ENCODE measurements around the gene ST6GALNAC3.

The ST6GALNAC3 gene

DNA sequence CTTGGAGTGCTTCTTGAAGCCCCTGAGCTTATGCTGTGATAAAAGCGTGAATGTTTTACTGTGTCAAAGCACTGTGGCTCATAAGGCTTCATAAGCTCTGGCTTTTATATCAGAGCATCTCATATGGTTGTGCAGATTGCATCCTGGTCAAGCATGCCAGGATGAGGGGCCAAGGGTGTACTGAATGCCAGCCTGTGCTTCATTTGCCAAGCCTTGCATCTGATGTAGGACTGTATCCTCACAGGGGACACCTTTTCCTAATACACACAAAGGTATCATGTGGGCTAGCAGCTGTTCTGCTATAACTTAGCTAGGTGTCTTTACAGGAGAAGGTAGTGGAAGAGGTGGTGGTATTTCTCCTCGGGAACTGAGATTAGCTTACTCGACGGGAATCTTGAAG lies 134.7 kb downstream of the ST6GALNAC3 start:
- no peaks in the 10 kb centered on the region for H3K4me1 ChIP-seq (ENCODE audit: low read length)
- no peak overlapping the region for H3K9ac ChIP-seq (ENCODE audit: low read length)
- no peak overlapping the region for H3K4me2 ChIP-seq (ENCODE audit: low read depth, low read length)
- no peaks in the 10 kb centered on the region for H3K27me3 ChIP-seq (replicated peaks; ENCODE audit: insufficient read depth, low read length)
- no peak overlapping the region for H3K4me3 ChIP-seq (ENCODE audit: low read length)
- H3F3A ChIP-seq (ENCODE audit: insufficient read depth, low read length): no peaks in the 10 kb centered on the region
- no peaks in the 10 kb centered on the region for H3K9me2 ChIP-seq (replicated peaks; ENCODE audit: insufficient read depth, low read length)
- DNase-seq: no peak
- TF ChIP-seq CTCF (IDR thresholded peaks at IDR 0.05; ENCODE audit: low read length) (no peak), EZH2phosphoT487 (IDR thresholded peaks at IDR 0.05; ENCODE audit: low read length) (no peak), EZH2 (optimal IDR thresholded peaks at IDR 0.05; ENCODE audit: low read depth, low read length) (no peak)
- no peaks in the 10 kb centered on the region for H3K9me3 ChIP-seq (replicated peaks; ENCODE audit: insufficient read depth, low read length)
- no peaks in the 10 kb centered on the region for H3K79me2 ChIP-seq (ENCODE audit: low read length)
- H4K20me1 ChIP-seq (ENCODE audit: insufficient read depth, low read length): no peaks in the 10 kb centered on the region
- no peak overlapping the region for H3K27ac ChIP-seq (ENCODE audit: low read length)
- no peak overlapping the region for H2AFZ ChIP-seq (ENCODE audit: low read length)
- no peaks in the 10 kb centered on the region for H3K36me3 ChIP-seq (replicated peaks; ENCODE audit: insufficient read depth, low read length)

GRCh38 chr1:76209648-76210047 lies 135.1 kb downstream of the ST6GALNAC3 start:
- Histone ChIP-seq H3K9me2 (replicated peaks; ENCODE audit: insufficient read depth, low read length) (no peaks in the 10 kb centered on the region), H3K4me2 (ENCODE audit: low read depth, low read length) (no peak overlapping the region), H3F3A (ENCODE audit: insufficient read depth, low read length) (no peaks in the 10 kb centered on the region), H3K9ac (ENCODE audit: low read length) (no peak overlapping the region), H3K9me3 (replicated peaks; ENCODE audit: insufficient read depth, low read length) (no peaks in the 10 kb centered on the region), H3K27me3 (replicated peaks; ENCODE audit: insufficient read depth, low read length) (no peaks in the 10 kb centered on the region), H2AFZ (ENCODE audit: low read length) (no peak overlapping the region), H3K4me3 (ENCODE audit: low read length) (no peak overlapping the region), H3K79me2 (ENCODE audit: low read length) (no peaks in the 10 kb centered on the region), H3K36me3 (replicated peaks; ENCODE audit: insufficient read depth, low read length) (no peaks in the 10 kb centered on the region), H3K4me1 (ENCODE audit: low read length) (no peaks in the 10 kb centered on the region), H4K20me1 (ENCODE audit: insufficient read depth, low read length) (no peaks in the 10 kb centered on the region), H3K27ac (ENCODE audit: low read length) (no peak overlapping the region)
- TF ChIP-seq EZH2 (optimal IDR thresholded peaks at IDR 0.05; ENCODE audit: low read depth, low read length) (no peak), EZH2phosphoT487 (IDR thresholded peaks at IDR 0.05; ENCODE audit: low read length) (no peak), CTCF (IDR thresholded peaks at IDR 0.05; ENCODE audit: low read length) (no peak)
- DNase-seq: no peak

GRCh38 chr1:76210160-76210559 lies 135.6 kb downstream of the ST6GALNAC3 start:
- no peaks in the 10 kb centered on the region for H3K4me1 ChIP-seq (ENCODE audit: low read length)
- no peak overlapping the region for H2AFZ ChIP-seq (ENCODE audit: low read length)
- TF ChIP-seq EZH2phosphoT487 (IDR thresholded peaks at IDR 0.05; ENCODE audit: low read length): no peak
- no peak for TF ChIP-seq CTCF (IDR thresholded peaks at IDR 0.05; ENCODE audit: low read length)
- TF ChIP-seq EZH2 (optimal IDR thresholded peaks at IDR 0.05; ENCODE audit: low read depth, low read length): no peak
- no peaks in the 10 kb centered on the region for H3K79me2 ChIP-seq (ENCODE audit: low read length)
- H3K4me3 ChIP-seq (ENCODE audit: low read length): no peak overlapping the region
- no peaks in the 10 kb centered on the region for H3K9me3 ChIP-seq (replicated peaks; ENCODE audit: insufficient read depth, low read length)
- H3K4me2 ChIP-seq (ENCODE audit: low read depth, low read length): no peak overlapping the region
- no peaks in the 10 kb centered on the region for H3K36me3 ChIP-seq (replicated peaks; ENCODE audit: insufficient read depth, low read length)
- H3F3A ChIP-seq (ENCODE audit: insufficient read depth, low read length): no peaks in the 10 kb centered on the region
- no peaks in the 10 kb centered on the region for H3K9me2 ChIP-seq (replicated peaks; ENCODE audit: insufficient read depth, low read length)
- no peaks in the 10 kb centered on the region for H4K20me1 ChIP-seq (ENCODE audit: insufficient read depth, low read length)
- peak; percentile 51 for DNase-seq
- H3K27me3 ChIP-seq (replicated peaks; ENCODE audit: insufficient read depth, low read length): no peaks in the 10 kb centered on the region
- no peak overlapping the region for H3K9ac ChIP-seq (ENCODE audit: low read length)
- no peak overlapping the region for H3K27ac ChIP-seq (ENCODE audit: low read length)

Measured in MM.1S (cell line).